Natural killer cell (primary cell): ENCODE measurements around the gene BAIAP2. TPM values are rescaled to one million over a fixed set of nuclear protein-coding genes. Genes with fewer than 3 reads are reported as not detected.

Experiments
- ATAC-seq, 3 donors: fragments of 150-1000 bp in 2 of 3; fragments of 200-7000 bp in 1 of 3; cut with Tn5 transposase; 1 replicate in 1 of 3; 2 replicates in 2 of 3; pipeline ENCODE4 v1.10.0; 2021; ENCODE audit warnings: mild to moderate bottlenecking in 2 of 3, moderate library complexity in 2 of 3
- DNase-seq, 2 donors: peaks; one replicate each; pipeline versions ENCODE4 v3.0.0 to v3.0.0-alpha.2; 2013 to 2021; ENCODE audit warnings: mixed read lengths in 1 of 2
- H3K27ac ChIP-seq: one replicate; pipeline ENCODE4 v1.5.1; 2013; ENCODE audit warnings: mild to moderate bottlenecking, low read length
- H3K27me3 ChIP-seq: one replicate; pipeline ENCODE4 v1.6.1; 2013; ENCODE audit warnings: low read length; ENCODE audit not compliant: control insufficient read depth, insufficient read depth
- H3K36me3 ChIP-seq: one replicate; pipeline ENCODE4 v1.6.1; 2013; ENCODE audit warnings: low read length; ENCODE audit not compliant: control insufficient read depth, insufficient read depth
- H3K4me1 ChIP-seq: one replicate; pipeline ENCODE4 v1.6.1; 2013; ENCODE audit warnings: low read length; ENCODE audit not compliant: control insufficient read depth, insufficient read depth
- H3K4me3 ChIP-seq: one replicate; pipeline ENCODE4 v1.5.1; 2013; ENCODE audit warnings: low read length
- H3K9me3 ChIP-seq: one replicate; pipeline ENCODE4 v1.6.1; 2013; ENCODE audit warnings: low read length; ENCODE audit not compliant: control insufficient read depth, insufficient read depth
- H3K27ac Mint-ChIP-seq, 2 donors: one replicate each; pipeline ENCODE4 v1.8.0; 2022; ENCODE audit warnings: mild to moderate bottlenecking in 2 of 2, mixed read lengths in 2 of 2, moderate library complexity in 1 of 2
- H3K27me3 Mint-ChIP-seq, 2 donors: one replicate each; pipeline ENCODE4 v1.8.0; 2022; ENCODE audit warnings: low read depth in 2 of 2, mixed read lengths in 2 of 2
- H3K36me3 Mint-ChIP-seq: one replicate; pipeline ENCODE4 v1.8.0; 2022; ENCODE audit warnings: mixed read lengths
- H3K4me1 Mint-ChIP-seq, 2 donors: one replicate each; pipeline ENCODE4 v1.8.0; 2022; ENCODE audit warnings: mixed read lengths in 2 of 2
- H3K4me3 Mint-ChIP-seq: one replicate; pipeline ENCODE4 v1.8.0; 2022; ENCODE audit warnings: mild to moderate bottlenecking, moderate library complexity, mixed read lengths
- H3K9me3 Mint-ChIP-seq, 2 donors: one replicate each; pipeline ENCODE4 v1.8.0; 2022; ENCODE audit warnings: mixed read lengths in 2 of 2
- WGBS: methylation state at CpG from one replicate; pipeline ENCODE4 v1.1.7; 2013; ENCODE audit warnings: missing lambda C conversion rate; ENCODE audit not compliant: insufficient coverage; 5-methylcytosine and 5-hydroxymethylcytosine counted together
- intact Hi-C: fragments of 100-400 bp; cut with micrococcal nuclease; formaldehyde crosslinking; loops from one replicate; pipeline ENCODE4 v1.14.2; 2022
- total RNA-seq, 4 donors: library from RNA; stranded (reverse); fragments of 120-200 nt in 1 of 4; gene quantifications; one replicate each; pipeline versions ENCODE4 v1.2.3 to v1.2.4, GENCODE V29; 2013 to 2022
- TF ChIP-seq, protein P1 (sequence below): fragments of 200-600 bp; IDR thresholded peaks from one replicate; pipeline ENCODE4 v1.8.0; 2022; ENCODE audit warnings: antibody characterized with exemption

BAIAP2 gene
- total RNA-seq, 3 donors from 2014 or later (not counting 1 experiment from before 2014, with no cell fraction given): 6.7 to 12.3 (median 10.4) TPM

DNA sequence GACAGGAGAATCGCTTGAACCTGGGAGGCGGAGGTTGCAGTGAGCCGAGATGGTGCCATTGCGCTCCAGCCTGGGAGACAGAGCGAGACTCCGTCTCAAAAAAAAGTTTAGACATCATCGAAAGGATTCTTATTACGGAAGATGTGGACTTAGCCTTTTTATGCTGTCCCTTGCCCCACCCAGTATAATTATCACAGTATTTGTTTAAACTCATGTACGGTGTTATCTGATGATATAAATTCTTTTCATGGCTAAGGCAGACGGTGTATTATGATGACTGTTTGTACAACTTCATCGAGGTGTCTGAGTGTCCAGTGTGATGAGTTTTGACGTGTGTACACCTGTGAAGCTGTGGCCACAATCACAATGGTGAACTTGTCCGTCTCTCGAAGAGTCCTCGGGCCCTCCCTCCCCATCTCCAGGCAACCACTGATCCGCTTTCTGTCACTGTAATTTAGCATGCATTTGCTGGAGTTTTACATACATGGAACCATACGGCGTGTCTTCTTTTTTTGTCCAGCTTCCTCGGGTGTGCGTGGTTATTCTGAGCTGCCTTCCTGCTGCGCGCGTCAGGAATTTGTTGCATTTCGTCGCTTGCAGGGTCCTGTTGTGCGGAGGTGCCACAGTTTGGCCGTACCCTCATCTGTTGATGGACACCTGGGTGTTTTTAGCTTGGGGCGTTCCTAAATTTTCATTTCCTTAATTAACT, 26.2 kb downstream of the BAIAP2 start:
- Histone ChIP-seq H3K27me3 (no peaks in the 10 kb centered on the region), H3K27ac (no peak overlapping the region), H3K36me3 (no peaks in the 10 kb centered on the region), H3K4me1 (no peaks in the 10 kb centered on the region), H3K4me3 (no peak overlapping the region), H3K9me3 (no peaks in the 10 kb centered on the region)
- no peaks in the 10 kb centered on the region for H3K4me1 Mint-ChIP-seq
- H3K27ac Mint-ChIP-seq: no peak overlapping the region
- H3K27me3 Mint-ChIP-seq: no peaks in the 10 kb centered on the region
- H3K36me3 Mint-ChIP-seq: no peaks in the 10 kb centered on the region
- H3K9me3 Mint-ChIP-seq: no peaks in the 10 kb centered on the region
- WGBS: 93% methylated on average over 28 of the region's 28 CpGs
- no peak for ATAC-seq
- no peak for DNase-seq
- no peak overlapping the region for H3K4me3 Mint-ChIP-seq
- TF ChIP-seq, protein P1, sequence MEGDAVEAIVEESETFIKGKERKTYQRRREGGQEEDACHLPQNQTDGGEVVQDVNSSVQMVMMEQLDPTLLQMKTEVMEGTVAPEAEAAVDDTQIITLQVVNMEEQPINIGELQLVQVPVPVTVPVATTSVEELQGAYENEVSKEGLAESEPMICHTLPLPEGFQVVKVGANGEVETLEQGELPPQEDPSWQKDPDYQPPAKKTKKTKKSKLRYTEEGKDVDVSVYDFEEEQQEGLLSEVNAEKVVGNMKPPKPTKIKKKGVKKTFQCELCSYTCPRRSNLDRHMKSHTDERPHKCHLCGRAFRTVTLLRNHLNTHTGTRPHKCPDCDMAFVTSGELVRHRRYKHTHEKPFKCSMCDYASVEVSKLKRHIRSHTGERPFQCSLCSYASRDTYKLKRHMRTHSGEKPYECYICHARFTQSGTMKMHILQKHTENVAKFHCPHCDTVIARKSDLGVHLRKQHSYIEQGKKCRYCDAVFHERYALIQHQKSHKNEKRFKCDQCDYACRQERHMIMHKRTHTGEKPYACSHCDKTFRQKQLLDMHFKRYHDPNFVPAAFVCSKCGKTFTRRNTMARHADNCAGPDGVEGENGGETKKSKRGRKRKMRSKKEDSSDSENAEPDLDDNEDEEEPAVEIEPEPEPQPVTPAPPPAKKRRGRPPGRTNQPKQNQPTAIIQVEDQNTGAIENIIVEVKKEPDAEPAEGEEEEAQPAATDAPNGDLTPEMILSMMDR: no peak
- intact Hi-C loops: no loop called here

DNA sequence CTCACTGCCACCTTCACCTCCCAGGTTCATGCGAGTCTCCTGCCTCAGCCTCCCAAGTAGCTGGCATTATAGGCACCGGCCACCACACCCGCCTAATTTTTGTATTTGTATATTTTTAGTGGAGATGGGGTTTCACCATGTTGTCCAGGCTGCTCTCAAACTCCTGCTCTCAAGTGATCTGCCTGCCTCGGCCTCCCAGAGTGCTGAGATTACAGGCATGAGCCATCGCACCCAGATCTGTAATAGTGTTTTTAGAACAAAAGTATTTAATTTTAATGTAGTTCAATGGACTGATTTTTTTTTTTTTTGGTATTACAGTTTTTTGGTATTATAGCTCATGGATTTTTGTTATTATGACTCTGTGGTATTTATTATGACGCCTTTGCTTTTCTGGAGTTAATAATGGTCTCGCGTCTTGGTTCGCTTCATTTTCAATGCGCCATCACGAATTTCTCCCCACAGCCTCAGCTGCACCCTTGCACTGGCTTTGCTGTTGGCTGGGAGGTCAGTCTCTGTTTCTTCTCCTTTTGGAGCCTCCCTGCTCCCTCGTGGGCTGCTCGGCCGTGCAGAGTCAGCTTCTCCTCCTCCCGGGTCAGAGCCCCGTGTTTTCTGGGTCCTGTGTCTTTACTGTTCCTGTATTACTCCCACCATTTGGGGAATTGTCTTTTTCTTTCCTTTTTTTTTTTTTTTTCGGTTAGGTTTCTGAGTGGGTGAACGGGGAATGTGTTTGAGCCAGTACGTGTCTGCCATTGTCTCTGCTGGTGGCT, 27.2 kb downstream of the BAIAP2 start:
- 93% methylated on average over 17 of the region's 19 CpGs for WGBS
- Mint-ChIP-seq H3K27me3 (no peaks in the 10 kb centered on the region), H3K4me3 (no peak overlapping the region), H3K27ac (no peak overlapping the region), H3K9me3 (no peaks in the 10 kb centered on the region), H3K4me1 (no peaks in the 10 kb centered on the region), H3K36me3 (no peaks in the 10 kb centered on the region)
- TF ChIP-seq, protein P1: no peak
- ATAC-seq (no peak), DNase-seq (no peak)
- Histone ChIP-seq H3K9me3 (no peaks in the 10 kb centered on the region), H3K4me1 (no peaks in the 10 kb centered on the region), H3K36me3 (no peaks in the 10 kb centered on the region), H3K27ac (no peak overlapping the region), H3K27me3 (no peaks in the 10 kb centered on the region), H3K4me3 (no peak overlapping the region)
- intact Hi-C loops: no loop called here

- Histone ChIP-seq H3K4me3 (no peak overlapping the region), H3K36me3 (no peaks in the 10 kb centered on the region), H3K4me1 (no peaks in the 10 kb centered on the region), H3K27ac (no peak overlapping the region), H3K27me3 (no peaks in the 10 kb centered on the region), H3K9me3 (no peaks in the 10 kb centered on the region)
- H3K27me3 Mint-ChIP-seq: no peaks in the 10 kb centered on the region
- TF ChIP-seq, protein P1: no peak
- no peaks in the 10 kb centered on the region for H3K4me1 Mint-ChIP-seq
- no peaks in the 10 kb centered on the region for H3K36me3 Mint-ChIP-seq
- no peak overlapping the region for H3K27ac Mint-ChIP-seq
- no peak overlapping the region for H3K4me3 Mint-ChIP-seq
- H3K9me3 Mint-ChIP-seq: no peaks in the 10 kb centered on the region
- ATAC-seq (no peak), DNase-seq (no peak)
- intact Hi-C loops: no loop called here
- WGBS: 76% methylated on average over 22 of the region's 22 CpGs
Observed at GRCh38 chr17:81063106-81064093, 28.4 kb downstream of the BAIAP2 start.
